Liver (tissue), 9 donors: ENCODE results near the gene MXD4. TPM values are rescaled to one million over a fixed set of nuclear protein-coding genes. Genes with fewer than 3 reads are reported as not detected.

Experiments used
- DNase-seq: peaks from one replicate; pipeline ENCODE4 v3.0.0-alpha.2; 2017; ENCODE audit warnings: low spot score
- H3K27ac ChIP-seq, 2 donors: one replicate each; pipeline ENCODE4 v1.7.0; 2013; ENCODE audit warnings: inconsistent platforms in 2 of 2, low read length in 2 of 2, control low read depth in 1 of 2, low read depth in 1 of 2, mild to moderate bottlenecking in 1 of 2
- H3K27me3 ChIP-seq, 4 donors: one replicate each; pipeline versions ENCODE4 v1.6.1 to v1.7.0; 2013; ENCODE audit warnings: low read length in 3 of 4, inconsistent platforms in 1 of 4, mild to moderate bottlenecking in 1 of 4, moderate library complexity in 1 of 4; ENCODE audit not compliant: control insufficient read depth in 4 of 4, insufficient read depth in 4 of 4
- H3K36me3 ChIP-seq, 4 donors: one replicate each; pipeline versions ENCODE4 v1.6.1 to v1.7.0; 2013; ENCODE audit warnings: low read length in 3 of 4, mild to moderate bottlenecking in 3 of 4, low read depth in 1 of 4, moderate library complexity in 1 of 4; ENCODE audit not compliant: control insufficient read depth in 4 of 4, insufficient read depth in 3 of 4
- H3K4me1 ChIP-seq, 4 donors: one replicate each; pipeline versions ENCODE4 v1.6.1 to v1.7.0; 2013; ENCODE audit warnings: low read length in 3 of 4, mild to moderate bottlenecking in 3 of 4, moderate library complexity in 1 of 4; ENCODE audit not compliant: control insufficient read depth in 4 of 4, insufficient read depth in 4 of 4
- H3K4me3 ChIP-seq, 3 donors: one replicate each; pipeline versions ENCODE4 v1.6.1 to v1.7.0; 2013; ENCODE audit warnings: low read length in 3 of 3, control low read depth in 1 of 3, low read depth in 1 of 3, mild to moderate bottlenecking in 1 of 3
- H3K9ac ChIP-seq, 2 donors: one replicate each; pipeline ENCODE4 v1.7.0; 2013; ENCODE audit warnings: low read length in 2 of 2, mild to moderate bottlenecking in 2 of 2, moderate library complexity in 2 of 2, control low read depth in 1 of 2, low read depth in 1 of 2
- H3K9me3 ChIP-seq, 4 donors: one replicate each; pipeline versions ENCODE4 v1.6.1 to v1.7.0; 2013; ENCODE audit warnings: low read length in 3 of 4; ENCODE audit not compliant: control insufficient read depth in 4 of 4
- ATF3 ChIP-seq: IDR thresholded peaks from 2 replicates; pipeline ENCODE4 v1.6.1; 2016; ENCODE audit warnings: antibody characterized with exemption
- CTCF ChIP-seq: fragments of 150-350 bp; IDR thresholded peaks from 2 replicates; pipeline ENCODE4 v1.5.1; 2017; ENCODE audit warnings: improper control_type of control experiment, low read depth, low read length; ENCODE audit not compliant: missing input control
- EGR1 ChIP-seq, 2 donors: IDR thresholded peaks; 2 replicates each; pipeline ENCODE4 v1.6.1; 2016 to 2018; ENCODE audit warnings: antibody characterized with exemption in 2 of 2, low read depth in 2 of 2
- FOXA1 ChIP-seq: IDR thresholded peaks from 2 replicates; pipeline ENCODE4 v1.6.1; 2016; ENCODE audit warnings: antibody characterized with exemption
- FOXA2 ChIP-seq: IDR thresholded peaks from 2 replicates; pipeline ENCODE4 v1.6.1; 2016; ENCODE audit warnings: antibody characterized with exemption
- GABPA ChIP-seq, 2 donors: IDR thresholded peaks in 1 of 2; conservative IDR thresholded peaks in 1 of 2; 2 replicates each; pipeline ENCODE4 v1.6.1; 2016; ENCODE audit warnings: antibody characterized with exemption in 2 of 2, mild to moderate bottlenecking in 1 of 2, moderate library complexity in 1 of 2
- HNF4A ChIP-seq, 2 donors: conservative IDR thresholded peaks; 2 replicates each; pipeline ENCODE4 v1.6.1; 2016; ENCODE audit warnings: antibody characterized with exemption in 2 of 2, mild to moderate bottlenecking in 2 of 2
- HNF4G ChIP-seq: IDR thresholded peaks from 2 replicates; pipeline ENCODE4 v1.6.1; 2016; ENCODE audit warnings: antibody characterized with exemption
- JUND ChIP-seq, 2 donors: IDR thresholded peaks; 2 replicates each; pipeline ENCODE4 v1.6.1; 2016; ENCODE audit warnings: antibody characterized with exemption in 2 of 2
- MAX ChIP-seq: IDR thresholded peaks from 2 replicates; pipeline ENCODE4 v1.6.1; 2016; ENCODE audit warnings: antibody characterized with exemption
- NR2F2 ChIP-seq: IDR thresholded peaks from 2 replicates; pipeline ENCODE4 v1.6.1; 2016; ENCODE audit warnings: antibody characterized with exemption
- RAD21 ChIP-seq, 2 donors: IDR thresholded peaks; 2 replicates each; pipeline ENCODE4 v1.6.1; 2016; ENCODE audit warnings: antibody characterized with exemption in 2 of 2, mild to moderate bottlenecking in 2 of 2
- REST ChIP-seq: IDR thresholded peaks from 2 replicates; pipeline ENCODE4 v1.6.1; 2016; ENCODE audit warnings: antibody characterized with exemption, mild to moderate bottlenecking
- RXRA ChIP-seq, 2 donors: IDR thresholded peaks; 2 replicates each; pipeline ENCODE4 v1.6.1; 2017 to 2018; ENCODE audit warnings: antibody characterized with exemption in 2 of 2, mild to moderate bottlenecking in 1 of 2
- SP1 ChIP-seq: IDR thresholded peaks from 2 replicates; pipeline ENCODE4 v1.6.1; 2018; ENCODE audit warnings: antibody characterized with exemption, mild to moderate bottlenecking
- TAF1 ChIP-seq: conservative IDR thresholded peaks from 2 replicates; pipeline ENCODE4 v1.6.1; 2016; ENCODE audit warnings: antibody characterized with exemption, mild to moderate bottlenecking
- YY1 ChIP-seq: IDR thresholded peaks from 2 replicates; pipeline ENCODE4 v1.6.1; 2016; ENCODE audit warnings: antibody characterized with exemption, mild to moderate bottlenecking
- ZBTB33 ChIP-seq: IDR thresholded peaks from 2 replicates; pipeline ENCODE4 v1.6.1; 2016; ENCODE audit warnings: antibody characterized with exemption
- WGBS: extraction: QIAGEN DNeasy Blood & Tissue Kit; methylation state at CpG from one replicate; pipeline ENCODE4 v1.1.7; 2013; 5-methylcytosine and 5-hydroxymethylcytosine counted together
- polyA plus RNA-seq, 2 donors: library from polyadenylated mRNA; stranded (reverse) in 1 of 2; unstranded in 1 of 2; fragments of 200-250 nt in 1 of 2; fragments of >200 nt in 1 of 2; fragmentation: Nextera tagmentation in 1 of 2; extraction: Ambion mirVana in 1 of 2; gene quantifications; one replicate each; pipeline versions ENCODE4 v1.2.1 to v1.2.3, GENCODE V29; 2013 to 2015
- total RNA-seq, 2 donors: library from RNA; depleted of rRNA; stranded (reverse); fragments of >200 nt; gene quantifications; one replicate each; pipeline ENCODE4 v1.2.3, GENCODE V29; 2014
- donor health status: healthy.
- donor health status: healthy.
- donor health status: healthy.
- donor health status: healthy.
- donor health status: healthy.

The MXD4 gene
- total and polyA plus RNA-seq, 4 donors = 6.5 to 19.6 (median 15.9) TPM

- H3K4me1 ChIP-seq = peaks cover 3 to 14% (median 11%) of the 10 kb centered on the region in 4 donors
- H3K9me3 ChIP-seq = no peaks in the 10 kb centered on the region
- H3K27ac ChIP-seq = no peak overlapping the region
- no peak overlapping the region for H3K9ac ChIP-seq
- H3K4me3 ChIP-seq = no peak overlapping the region
- DNase-seq = peak; percentile 86
- H3K27me3 ChIP-seq = no peaks in the 10 kb centered on the region
- no peaks in the 10 kb centered on the region for H3K36me3 ChIP-seq
- TF ChIP-seq HNF4A (conservative IDR thresholded peaks at IDR 0.05) (no peak), RXRA (IDR thresholded peaks at IDR 0.05) (no peak), CTCF (no peak), NR2F2 (no peak), RAD21 (IDR thresholded peaks at IDR 0.05) (no peak), ZBTB33 (no peak), TAF1 (no peak), REST (no peak), HNF4G (no peak), FOXA1 (no peak), FOXA2 (no peak), SP1 (no peak), ATF3 (no peak), YY1 (no peak), JUND (IDR thresholded peaks at IDR 0.05) (no peak), EGR1 (IDR thresholded peaks at IDR 0.05; ENCODE audit: low read depth in 2 of 2) (no peak), GABPA (IDR thresholded peaks at IDR 0.05 in 1 of 2, conservative IDR thresholded peaks at IDR 0.05 in 1 of 2) (no peak), MAX (no peak)
- WGBS = 90% methylated on average over 18 of the region's 18 CpGs
Measured at GRCh38 chr4:2267320-2267811, 5.5 kb upstream of the MXD4 start.
